DND-41 (cell line): ENCODE results near the gene NEXN.

Experiments used
- CTCF ChIP-seq: IDR thresholded peaks from 2 replicates; pipeline ENCODE4 v1.5.1; 2012; ENCODE audit warnings: borderline replicate concordance, low read length, moderate library complexity, mild to moderate bottlenecking; ENCODE audit not compliant: poor library complexity, severe bottlenecking; ENCODE audit errors: extremely low read depth
- EZH2 ChIP-seq: IDR thresholded peaks from 3 replicates; pipeline ENCODE4 v1.6.1; 2012; ENCODE audit warnings: borderline replicate concordance, low read depth, mild to moderate bottlenecking, moderate library complexity, low read length, inconsistent platforms; ENCODE audit not compliant: severe bottlenecking

GRCh38 chr1:77888781-77889642 lies 588 bp downstream of the NEXN start:
- TF ChIP-seq CTCF: no peak
- TF ChIP-seq EZH2: no peak
